OCI-LY3 (cell line): ENCODE results near the gene KRTAP2-2.

Source experiments
- H2AFZ ChIP-seq: fragments of 200-600, 300-600 bp; shearing (Covaris generic); 2 replicates; pipeline ENCODE4 v1.6.0; 2014; ENCODE audit warnings: antibody characterized with exemption, low read depth, low read length
- H3K27ac ChIP-seq: fragments of 200-600, 300-600 bp; sonication (generic); 2 replicates; pipeline ENCODE4 v1.5.1; 2014; ENCODE audit warnings: mild to moderate bottlenecking, low read length, moderate library complexity, mixed read lengths
- H3K27me3 ChIP-seq: fragments of 200-600, 300-600 bp; sonication (generic); 2 replicates; pipeline ENCODE4 v1.6.1; 2014; ENCODE audit warnings: low read depth, low read length, mixed read lengths
- H3K36me3 ChIP-seq: fragments of 200-600, 300-600 bp; sonication (generic); replicated peaks from 2 replicates; pipeline ENCODE3; 2014; ENCODE audit warnings: low read depth, low read length, mixed read lengths
- H3K4me1 ChIP-seq: fragments of 300-600, 200-600 bp; sonication (generic); 2 replicates; pipeline ENCODE4 v1.6.1; 2014; ENCODE audit warnings: low read length, mixed read lengths
- H3K4me2 ChIP-seq: fragments of 200-600, 300-600 bp; sonication (generic); 2 replicates; pipeline ENCODE4 v1.6.1; 2014; ENCODE audit warnings: low read length, mixed read lengths
- H3K4me3 ChIP-seq: fragments of 300-600, 200-600 bp; sonication (generic); 2 replicates; pipeline ENCODE4 v1.5.1; 2014; ENCODE audit warnings: antibody characterized with exemption, mild to moderate bottlenecking, low read length, moderate library complexity
- H3K79me2 ChIP-seq: fragments of 300-600, 200-600 bp; shearing (Covaris generic); 2 replicates; pipeline ENCODE4 v1.6.1; 2014; ENCODE audit warnings: mild to moderate bottlenecking, low read length, mixed read lengths
- H3K9ac ChIP-seq: fragments of 300-600, 200-600 bp; shearing (Covaris generic); 2 replicates; pipeline ENCODE4 v1.6.0; 2014; ENCODE audit warnings: mild to moderate bottlenecking, low read length, moderate library complexity
- H3K9me3 ChIP-seq: fragments of 200-600, 300-600 bp; shearing (Covaris generic); 2 replicates; pipeline ENCODE4 v1.6.1; 2014; ENCODE audit warnings: low read length, mixed read lengths; ENCODE audit not compliant: insufficient read depth
- H4K20me1 ChIP-seq: fragments of 200-600, 300-600 bp; sonication (generic); 2 replicates; pipeline ENCODE4 v1.6.1; 2016; ENCODE audit warnings: low read length, mixed read lengths; ENCODE audit not compliant: insufficient read depth
- CTCF ChIP-seq: fragments of 200-600, 300-600 bp; sonication (generic); IDR thresholded peaks from 2 replicates; pipeline ENCODE4 v1.5.1; 2014; ENCODE audit warnings: antibody characterized with exemption, low read length, low read depth
- EZH2phosphoT487 ChIP-seq: fragments of 200-600 bp; shearing (Covaris generic); IDR thresholded peaks from 2 replicates; pipeline ENCODE4 v1.6.1; 2018; ENCODE audit warnings: antibody characterized with exemption, mixed run types, low read depth

Gene KRTAP2-2

GRCh38 chr17:41082626-41083025 lies 27.6 kb upstream of the KRTAP2-2 start:
- H3K9ac ChIP-seq = no peak overlapping the region
- H3K4me2 ChIP-seq = no peak overlapping the region
- TF ChIP-seq CTCF (no peak), EZH2phosphoT487 (no peak)
- H3K36me3 ChIP-seq = no peaks in the 10 kb centered on the region
- H4K20me1 ChIP-seq = no peaks in the 10 kb centered on the region
- H3K27ac ChIP-seq = no peak overlapping the region
- peaks cover 4% of the 10 kb centered on the region for H3K27me3 ChIP-seq
- no peak overlapping the region for H3K4me3 ChIP-seq
- no peak overlapping the region for H2AFZ ChIP-seq
- H3K79me2 ChIP-seq = no peaks in the 10 kb centered on the region
- no peaks in the 10 kb centered on the region for H3K9me3 ChIP-seq
- H3K4me1 ChIP-seq = no peaks in the 10 kb centered on the region

GRCh38 chr17:41076788-41077187 lies 21.8 kb upstream of the KRTAP2-2 start:
- no peaks in the 10 kb centered on the region for H3K36me3 ChIP-seq
- H3K9me3 ChIP-seq = no peaks in the 10 kb centered on the region
- no peaks in the 10 kb centered on the region for H3K79me2 ChIP-seq
- H3K4me3 ChIP-seq = no peak overlapping the region
- no peak overlapping the region for H3K4me2 ChIP-seq
- peaks cover 18% of the 10 kb centered on the region for H3K27me3 ChIP-seq
- TF ChIP-seq EZH2phosphoT487 = no peak
- TF ChIP-seq CTCF = no peak
- H4K20me1 ChIP-seq = no peaks in the 10 kb centered on the region
- H3K27ac ChIP-seq = no peak overlapping the region
- no peak overlapping the region for H3K9ac ChIP-seq
- no peak overlapping the region for H2AFZ ChIP-seq
- no peaks in the 10 kb centered on the region for H3K4me1 ChIP-seq

GRCh38 chr17:41073676-41074075 lies 18.6 kb upstream of the KRTAP2-2 start:
- TF ChIP-seq EZH2phosphoT487 (no peak), CTCF (no peak)
- Histone ChIP-seq H3K9ac (no peak overlapping the region), H3K79me2 (no peaks in the 10 kb centered on the region), H2AFZ (no peak overlapping the region), H3K27ac (no peak overlapping the region), H3K9me3 (no peaks in the 10 kb centered on the region), H4K20me1 (no peaks in the 10 kb centered on the region), H3K4me3 (no peak overlapping the region), H3K4me2 (no peak overlapping the region), H3K4me1 (no peaks in the 10 kb centered on the region), H3K36me3 (no peaks in the 10 kb centered on the region), H3K27me3 (peaks cover 13% of the 10 kb centered on the region; the same call in 1 of the 2 replicates)

GRCh38 chr17:41071606-41072360 lies 16.8 kb upstream of the KRTAP2-2 start:
- Histone ChIP-seq H3K36me3 (no peaks in the 10 kb centered on the region), H3K4me2 (no peak overlapping the region), H2AFZ (no peak overlapping the region), H3K9ac (no peak overlapping the region), H3K4me1 (no peaks in the 10 kb centered on the region), H3K27me3 (peaks cover 13% of the 10 kb centered on the region; the same call in 1 of the 2 replicates), H3K79me2 (no peaks in the 10 kb centered on the region), H3K4me3 (no peak overlapping the region), H3K9me3 (no peaks in the 10 kb centered on the region), H4K20me1 (no peaks in the 10 kb centered on the region), H3K27ac (no peak overlapping the region)
- TF ChIP-seq EZH2phosphoT487 (no peak), CTCF (no peak)
